ENCODE measurements around the gene CSNK1A1. TPM values are rescaled to one million over a fixed set of nuclear protein-coding genes. Genes with fewer than 3 reads are reported as not detected.
"Not testable (repeated sequence)": the region's sequence is repeated elsewhere in the genome, so short reads cannot be mapped to it uniquely, and the experiment has no call there.

CSNK1A1 gene
- total and polyA plus RNA-seq, 8 donors = 60.5 to 408 (median 178) TPM

GRCh38 chr5:149470942-149471341 lies 80.3 kb downstream of the CSNK1A1 start:
- intact Hi-C loops (cut with DNase I; ENCODE audit: low total_unique reads) = no loop called here

GRCh38 chr5:149466457-149466972 lies 84.7 kb downstream of the CSNK1A1 start:
- H3K36me3 ChIP-seq = no peaks in the 10 kb centered on the region
- H3K4me1 ChIP-seq = peaks cover 9 to 30% (median 19%) of the 10 kb centered on the region in 4 donors
- peak overlapping the region in 1 of 5 donors; percentile 37 for H3K27ac ChIP-seq
- intact Hi-C loops (cut with DNase I; ENCODE audit: low total_unique reads) = no loop called here
- no peak for DNase-seq
- no peaks in the 10 kb centered on the region for H3K27me3 ChIP-seq
- no peak overlapping the region for H3K4me3 ChIP-seq
- no peak for TF ChIP-seq POLR2A (IDR thresholded peaks at IDR 0.05)
- TF ChIP-seq POLR2AphosphoS5 (IDR thresholded peaks at IDR 0.05) = no peak
- TF ChIP-seq CTCF (IDR thresholded peaks at IDR 0.05) = no peak
- TF ChIP-seq EP300 (IDR thresholded peaks at IDR 0.05) = no peak
- WGBS, 5 donors = 59 to 73% (median 66%) methylated on average over 12 to 17 of the region's 17 CpGs
- H3K9me3 ChIP-seq = no peaks in the 10 kb centered on the region

More at GRCh38 chr5:149470942-149471341, 80.3 kb downstream of the CSNK1A1 start:
- Histone ChIP-seq H3K27me3 (no peaks in the 10 kb centered on the region), H3K27ac (peak overlapping the region in 3 of 5 donors; percentile 29 to 71 (median 51)), H3K4me3 (no peak overlapping the region), H3K36me3 (no peaks in the 10 kb centered on the region), H3K4me1 (peaks cover 12 to 25% (median 17%) of the 10 kb centered on the region in 4 donors), H3K9me3 (no peaks in the 10 kb centered on the region)
- DNase-seq = no peak
- TF ChIP-seq EP300 (IDR thresholded peaks at IDR 0.05) (no peak), POLR2AphosphoS5 (IDR thresholded peaks at IDR 0.05) (no peak), POLR2A (IDR thresholded peaks at IDR 0.05) (no peak), CTCF (IDR thresholded peaks at IDR 0.05) (no peak)
- 81 to 96% (median 86%) methylated on average over 6 of the region's 6 CpGs for WGBS, 5 donors

- intact Hi-C loops (cut with DNase I; ENCODE audit: low total_unique reads) = no loop called here
- peak in 1 of 2 donors; percentile 64 for DNase-seq
- peak in 1 of 3 donors; percentile 29 for TF ChIP-seq POLR2AphosphoS5 (IDR thresholded peaks at IDR 0.05)
- no peak for TF ChIP-seq EP300 (IDR thresholded peaks at IDR 0.05)
- TF ChIP-seq CTCF (IDR thresholded peaks at IDR 0.05) = no peak
- TF ChIP-seq POLR2A (IDR thresholded peaks at IDR 0.05) = no peak
These were observed 86.3 kb downstream of the CSNK1A1 start for GRCh38 chr5:149464796-149465489.

GRCh38 chr5:149461907-149462306 lies 89.3 kb downstream of the CSNK1A1 start:
- H3K9me3 ChIP-seq; DNase-seq; intact Hi-C loops (cut with DNase I; ENCODE audit: low total_unique reads); H3K4me3 ChIP-seq; H3K36me3 ChIP-seq; H3K27me3 ChIP-seq; H3K27ac ChIP-seq: not testable (repeated sequence)
- 71 to 93% (median 86%) methylated on average over 6 of the region's 6 CpGs for WGBS, 5 donors
- H3K4me1 ChIP-seq = peaks cover 4 to 33% (median 14%) of the 10 kb centered on the region in 4 donors

More at GRCh38 chr5:149464796-149465489, 86.3 kb downstream of the CSNK1A1 start:
- no peaks in the 10 kb centered on the region for H3K36me3 ChIP-seq
- H3K9me3 ChIP-seq = no peaks in the 10 kb centered on the region
- 50 to 77% (median 68%) methylated on average over 8 of the region's 8 CpGs for WGBS, 5 donors
- H3K4me1 ChIP-seq = peaks cover 4 to 26% (median 14%) of the 10 kb centered on the region in 4 donors
- H3K27ac ChIP-seq = peak overlapping the region in 4 of 5 donors; percentile 61 to 74 (median 70)
- H3K27me3 ChIP-seq = no peaks in the 10 kb centered on the region
- H3K4me3 ChIP-seq = no peak overlapping the region

- no peak for TF ChIP-seq EP300 (IDR thresholded peaks at IDR 0.05)
- TF ChIP-seq CTCF (IDR thresholded peaks at IDR 0.05) = no peak
- TF ChIP-seq POLR2A (IDR thresholded peaks at IDR 0.05) = no peak
- no peak for TF ChIP-seq POLR2AphosphoS5 (IDR thresholded peaks at IDR 0.05)
- Histone ChIP-seq H3K36me3 (no peaks in the 10 kb centered on the region), H3K4me1 (peaks cover 5 to 30% (median 15%) of the 10 kb centered on the region in 4 donors), H3K27me3 (no peaks in the 10 kb centered on the region), H3K27ac (no peak overlapping the region), H3K4me3 (no peak overlapping the region), H3K9me3 (no peaks in the 10 kb centered on the region)
- 73 to 98% (median 92%) methylated on average over 5 of the region's 5 CpGs for WGBS, 5 donors
- DNase-seq = no peak
- intact Hi-C loops (cut with DNase I; ENCODE audit: low total_unique reads) = no loop called here
These were observed 91.3 kb downstream of the CSNK1A1 start for GRCh38 chr5:149459891-149460290.
